Breast epithelium (tissue), 3 donors: Measurements from ENCODE around the gene ADA.

Experiments
- POLR2AphosphoS5 ChIP-seq, 3 donors: sonication (generic); formaldehyde crosslinking; IDR thresholded peaks; one replicate each; pipeline ENCODE4 v1.6.1; 2017; ENCODE audit warnings: antibody characterized with exemption in 3 of 3
- TF ChIP-seq, protein P1 (sequence below), 3 donors: fragments of 450-650 bp; IDR thresholded peaks; one replicate each; pipeline ENCODE4 v1.5.1; 2016 to 2017; ENCODE audit warnings: antibody characterized with exemption in 3 of 3, mild to moderate bottlenecking in 3 of 3, moderate library complexity in 3 of 3

DNA sequence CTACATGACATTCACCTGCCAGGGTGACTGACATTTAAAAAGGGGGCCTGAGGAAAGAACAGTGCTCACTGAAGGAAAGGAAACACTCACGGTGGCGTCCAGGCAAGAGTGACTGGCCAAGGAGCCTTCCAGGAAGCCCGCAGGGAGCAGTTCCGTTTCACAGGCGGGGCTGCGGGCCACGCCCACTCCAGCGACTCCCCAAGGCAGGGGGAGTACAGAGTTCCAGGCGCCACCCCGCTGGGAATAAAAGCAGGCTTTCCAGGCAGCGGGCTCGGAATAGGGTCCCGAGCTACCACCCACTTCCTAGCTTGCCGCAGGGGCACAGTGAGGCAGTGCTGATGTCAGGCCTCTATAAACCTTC is 34.9 kb downstream of the ADA start:
- TF ChIP-seq, protein P1, sequence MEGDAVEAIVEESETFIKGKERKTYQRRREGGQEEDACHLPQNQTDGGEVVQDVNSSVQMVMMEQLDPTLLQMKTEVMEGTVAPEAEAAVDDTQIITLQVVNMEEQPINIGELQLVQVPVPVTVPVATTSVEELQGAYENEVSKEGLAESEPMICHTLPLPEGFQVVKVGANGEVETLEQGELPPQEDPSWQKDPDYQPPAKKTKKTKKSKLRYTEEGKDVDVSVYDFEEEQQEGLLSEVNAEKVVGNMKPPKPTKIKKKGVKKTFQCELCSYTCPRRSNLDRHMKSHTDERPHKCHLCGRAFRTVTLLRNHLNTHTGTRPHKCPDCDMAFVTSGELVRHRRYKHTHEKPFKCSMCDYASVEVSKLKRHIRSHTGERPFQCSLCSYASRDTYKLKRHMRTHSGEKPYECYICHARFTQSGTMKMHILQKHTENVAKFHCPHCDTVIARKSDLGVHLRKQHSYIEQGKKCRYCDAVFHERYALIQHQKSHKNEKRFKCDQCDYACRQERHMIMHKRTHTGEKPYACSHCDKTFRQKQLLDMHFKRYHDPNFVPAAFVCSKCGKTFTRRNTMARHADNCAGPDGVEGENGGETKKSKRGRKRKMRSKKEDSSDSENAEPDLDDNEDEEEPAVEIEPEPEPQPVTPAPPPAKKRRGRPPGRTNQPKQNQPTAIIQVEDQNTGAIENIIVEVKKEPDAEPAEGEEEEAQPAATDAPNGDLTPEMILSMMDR (IDR thresholded peaks at IDR 0.05): no peak
- no peak for TF ChIP-seq POLR2AphosphoS5 (IDR thresholded peaks at IDR 0.05)
